22Rv1 (cell line): ENCODE results near the gene CHDH.

Experiments used
- H3K27ac ChIP-seq: fragments of 450-650 bp; 2 replicates; pipeline ENCODE4 v1.5.1; 2017
- ZFX ChIP-seq: fragments of 450-650 bp; IDR thresholded peaks from 2 replicates; pipeline ENCODE4 v1.6.1; 2017; ENCODE audit warnings: antibody characterized with exemption, borderline replicate concordance
- TF ChIP-seq, protein P1 (sequence below): fragments of 450-650 bp; IDR thresholded peaks from 2 replicates; pipeline ENCODE4 v1.5.1; 2017; ENCODE audit warnings: mild to moderate bottlenecking

The CHDH gene

GRCh38 chr3:53801319-53801718 lies 44.9 kb downstream of the CHDH start:
- no peak for TF ChIP-seq ZFX
- TF ChIP-seq, protein P1, sequence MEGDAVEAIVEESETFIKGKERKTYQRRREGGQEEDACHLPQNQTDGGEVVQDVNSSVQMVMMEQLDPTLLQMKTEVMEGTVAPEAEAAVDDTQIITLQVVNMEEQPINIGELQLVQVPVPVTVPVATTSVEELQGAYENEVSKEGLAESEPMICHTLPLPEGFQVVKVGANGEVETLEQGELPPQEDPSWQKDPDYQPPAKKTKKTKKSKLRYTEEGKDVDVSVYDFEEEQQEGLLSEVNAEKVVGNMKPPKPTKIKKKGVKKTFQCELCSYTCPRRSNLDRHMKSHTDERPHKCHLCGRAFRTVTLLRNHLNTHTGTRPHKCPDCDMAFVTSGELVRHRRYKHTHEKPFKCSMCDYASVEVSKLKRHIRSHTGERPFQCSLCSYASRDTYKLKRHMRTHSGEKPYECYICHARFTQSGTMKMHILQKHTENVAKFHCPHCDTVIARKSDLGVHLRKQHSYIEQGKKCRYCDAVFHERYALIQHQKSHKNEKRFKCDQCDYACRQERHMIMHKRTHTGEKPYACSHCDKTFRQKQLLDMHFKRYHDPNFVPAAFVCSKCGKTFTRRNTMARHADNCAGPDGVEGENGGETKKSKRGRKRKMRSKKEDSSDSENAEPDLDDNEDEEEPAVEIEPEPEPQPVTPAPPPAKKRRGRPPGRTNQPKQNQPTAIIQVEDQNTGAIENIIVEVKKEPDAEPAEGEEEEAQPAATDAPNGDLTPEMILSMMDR: no peak
- no peak overlapping the region for H3K27ac ChIP-seq

GRCh38 chr3:53800041-53800906 lies 45.9 kb downstream of the CHDH start:
- TF ChIP-seq, protein P1: no peak
- no peak for TF ChIP-seq ZFX
- no peak overlapping the region for H3K27ac ChIP-seq

GRCh38 chr3:53799338-53799865 lies 46.8 kb downstream of the CHDH start:
- no peak for TF ChIP-seq ZFX
- TF ChIP-seq, protein P1: no peak
- no peak overlapping the region for H3K27ac ChIP-seq

DNA sequence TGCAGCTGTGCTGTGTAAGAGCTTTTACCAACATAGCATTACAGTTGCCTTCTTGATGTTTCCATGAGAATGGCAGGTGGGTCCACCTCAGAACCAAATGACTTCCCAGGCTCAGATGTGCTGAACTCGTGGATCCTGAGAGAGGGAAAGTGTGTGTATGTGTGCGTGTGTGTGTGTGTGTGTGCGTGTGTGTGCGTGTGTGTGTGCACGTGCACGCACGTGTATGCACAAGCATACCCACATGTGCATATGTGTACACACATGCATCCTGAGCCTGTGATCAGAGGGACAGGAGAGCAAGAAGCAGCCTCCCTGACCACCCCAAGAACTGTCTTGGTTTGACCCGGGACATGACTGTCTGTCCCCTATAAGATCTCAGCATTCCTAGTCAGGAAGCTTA lies 48.1 kb downstream of the CHDH start:
- TF ChIP-seq, protein P1: no peak
- TF ChIP-seq ZFX: no peak
- no peak overlapping the region for H3K27ac ChIP-seq

GRCh38 chr3:53795789-53796560 lies 50.2 kb downstream of the CHDH start:
- no peak for TF ChIP-seq ZFX
- H3K27ac ChIP-seq: no peak overlapping the region

GRCh38 chr3:53795176-53795575 lies 51.0 kb downstream of the CHDH start:
- no peak overlapping the region for H3K27ac ChIP-seq
- TF ChIP-seq, protein P1: no peak
- TF ChIP-seq ZFX: no peak

GRCh38 chr3:53794597-53794996 lies 51.6 kb downstream of the CHDH start:
- TF ChIP-seq, protein P1: no peak
- TF ChIP-seq ZFX: no peak
- no peak overlapping the region for H3K27ac ChIP-seq
